GM18858 (cell line): ENCODE measurements around the gene SESTD1.
"Not testable (repeated sequence)": the region's sequence is repeated elsewhere in the genome, so short reads cannot be mapped to it uniquely, and the experiment has no call there.

Source experiments
- ATAC-seq: cut with Tn5 transposase; IDR thresholded peaks from one replicate; pipeline ENCODE4 v1.9.1; 2021; ENCODE audit not compliant: unreplicated experiment

The SESTD1 gene

GRCh38 chr2:179266271-179266670 lies 1.6 kb upstream of the SESTD1 start:
- no peak for ATAC-seq

GRCh38 chr2:179265082-179265510 lies 464 bp upstream of the SESTD1 start:
- no peak for ATAC-seq

GRCh38 chr2:179263446-179264367 lies 925 bp downstream of the SESTD1 start:
- ATAC-seq, result peak; percentile 9

GRCh38 chr2:179263015-179263414 lies 1.6 kb downstream of the SESTD1 start:
- ATAC-seq, result no peak

GRCh38 chr2:179262077-179262660 lies 2.5 kb downstream of the SESTD1 start:
- ATAC-seq, result no peak

GRCh38 chr2:179261151-179261825 lies 3.3 kb downstream of the SESTD1 start:
- no peak for ATAC-seq

GRCh38 chr2:179260224-179260623 lies 4.4 kb downstream of the SESTD1 start:
- no peak for ATAC-seq

- no peak for ATAC-seq
Observed at GRCh38 chr2:179255129-179255528, 9.5 kb downstream of the SESTD1 start.

- ATAC-seq, result peak; percentile 72
Observed at GRCh38 chr2:179253226-179253625, 11.4 kb downstream of the SESTD1 start.

- ATAC-seq, result no peak
Observed at GRCh38 chr2:179252423-179252822, 12.2 kb downstream of the SESTD1 start.

GRCh38 chr2:179251870-179252269 lies 12.8 kb downstream of the SESTD1 start:
- ATAC-seq, result no peak

GRCh38 chr2:179250848-179251504 lies 13.7 kb downstream of the SESTD1 start:
- ATAC-seq, result no peak

- no peak for ATAC-seq
Observed at GRCh38 chr2:179250095-179250494, 14.5 kb downstream of the SESTD1 start.

- peak; percentile 32 for ATAC-seq
Observed at GRCh38 chr2:179248024-179248348, 16.6 kb downstream of the SESTD1 start.

- ATAC-seq, result peak; percentile 51
Observed at GRCh38 chr2:179247318-179248023, 17.2 kb downstream of the SESTD1 start.

- ATAC-seq, result not testable (repeated sequence)
Observed at GRCh38 chr2:179245843-179246242, 18.8 kb downstream of the SESTD1 start.

- ATAC-seq, result no peak
Observed at GRCh38 chr2:179243046-179243445, 21.6 kb downstream of the SESTD1 start.

GRCh38 chr2:179240481-179241451 lies 23.9 kb downstream of the SESTD1 start:
- no peak for ATAC-seq

GRCh38 chr2:179239838-179240237 lies 24.8 kb downstream of the SESTD1 start:
- no peak for ATAC-seq

GRCh38 chr2:179239195-179239594 lies 25.4 kb downstream of the SESTD1 start:
- ATAC-seq, result peak; percentile 82
